GM18498 (cell line): ENCODE data around the gene XXYLT1.
"Not testable (repeated sequence)": the region's sequence is repeated elsewhere in the genome, so short reads cannot be mapped to it uniquely, and the experiment has no call there.

Source experiments
- ATAC-seq: cut with Tn5 transposase; IDR thresholded peaks from one replicate; pipeline ENCODE4 v1.9.1; 2021; ENCODE audit warnings: mild to moderate bottlenecking, moderate library complexity; ENCODE audit not compliant: unreplicated experiment

The XXYLT1 gene

GRCh38 chr3:195050296-195050695 is 220.7 kb downstream of the XXYLT1 start:
- ATAC-seq = not testable (repeated sequence)

GRCh38 chr3:195048059-195048905 is 222.7 kb downstream of the XXYLT1 start:
- ATAC-seq = no peak

- no peak for ATAC-seq
These were observed 223.4 kb downstream of the XXYLT1 start for GRCh38 chr3:195047536-195047935.

GRCh38 chr3:195046441-195046840 is 224.5 kb downstream of the XXYLT1 start:
- no peak for ATAC-seq

- no peak for ATAC-seq
These were observed 225.3 kb downstream of the XXYLT1 start for GRCh38 chr3:195045481-195046210.

- no peak for ATAC-seq
These were observed 226.5 kb downstream of the XXYLT1 start for GRCh38 chr3:195044411-195044810.

- no peak for ATAC-seq
These were observed 227.2 kb downstream of the XXYLT1 start for GRCh38 chr3:195043607-195044339.

- ATAC-seq = no peak
These were observed 228.0 kb downstream of the XXYLT1 start for GRCh38 chr3:195042743-195043606.

- ATAC-seq = no peak
These were observed 228.9 kb downstream of the XXYLT1 start for GRCh38 chr3:195041871-195042742.

GRCh38 chr3:195040773-195041520 is 230.0 kb downstream of the XXYLT1 start:
- ATAC-seq = no peak

- ATAC-seq = no peak
These were observed 230.9 kb downstream of the XXYLT1 start for GRCh38 chr3:195040094-195040493.

GRCh38 chr3:195039180-195039843 is 231.6 kb downstream of the XXYLT1 start:
- ATAC-seq = no peak

- no peak for ATAC-seq
These were observed 232.8 kb downstream of the XXYLT1 start for GRCh38 chr3:195038161-195038560.

GRCh38 chr3:195037586-195037985 is 233.4 kb downstream of the XXYLT1 start:
- ATAC-seq = not testable (repeated sequence)

GRCh38 chr3:195036974-195037373 is 234.0 kb downstream of the XXYLT1 start:
- no peak for ATAC-seq

GRCh38 chr3:195036574-195036973 is 234.4 kb downstream of the XXYLT1 start:
- ATAC-seq = no peak

GRCh38 chr3:195036203-195036505 is 234.8 kb downstream of the XXYLT1 start:
- ATAC-seq = no peak
